ENCODE measurements around the gene TOP3A.
A peak's percentile ranks its signal among the peaks of the same experiment; 100 is the strongest.

Gene TOP3A

DNA sequence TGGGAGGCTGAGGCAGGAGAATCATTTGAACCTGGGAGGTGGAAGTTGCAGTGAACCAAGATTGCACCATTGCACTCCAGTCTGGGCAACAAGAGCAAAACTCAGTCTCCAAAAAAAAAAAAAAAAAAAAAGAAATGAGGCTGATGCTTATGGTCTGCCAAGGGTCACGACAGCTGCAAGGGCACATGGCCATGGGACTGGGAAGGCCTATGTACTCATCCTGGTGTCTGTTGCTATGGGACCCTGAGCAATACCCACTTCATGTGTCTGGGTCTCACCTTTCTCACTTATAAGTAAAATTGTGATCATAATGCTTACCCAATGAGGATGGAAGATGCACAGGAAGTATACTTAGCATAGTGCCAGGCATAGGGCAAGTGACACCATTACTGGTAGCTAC is 37.7 kb downstream of the TOP3A start:
- DNase-seq (ENCODE audit: low read depth), result no peak

DNA sequence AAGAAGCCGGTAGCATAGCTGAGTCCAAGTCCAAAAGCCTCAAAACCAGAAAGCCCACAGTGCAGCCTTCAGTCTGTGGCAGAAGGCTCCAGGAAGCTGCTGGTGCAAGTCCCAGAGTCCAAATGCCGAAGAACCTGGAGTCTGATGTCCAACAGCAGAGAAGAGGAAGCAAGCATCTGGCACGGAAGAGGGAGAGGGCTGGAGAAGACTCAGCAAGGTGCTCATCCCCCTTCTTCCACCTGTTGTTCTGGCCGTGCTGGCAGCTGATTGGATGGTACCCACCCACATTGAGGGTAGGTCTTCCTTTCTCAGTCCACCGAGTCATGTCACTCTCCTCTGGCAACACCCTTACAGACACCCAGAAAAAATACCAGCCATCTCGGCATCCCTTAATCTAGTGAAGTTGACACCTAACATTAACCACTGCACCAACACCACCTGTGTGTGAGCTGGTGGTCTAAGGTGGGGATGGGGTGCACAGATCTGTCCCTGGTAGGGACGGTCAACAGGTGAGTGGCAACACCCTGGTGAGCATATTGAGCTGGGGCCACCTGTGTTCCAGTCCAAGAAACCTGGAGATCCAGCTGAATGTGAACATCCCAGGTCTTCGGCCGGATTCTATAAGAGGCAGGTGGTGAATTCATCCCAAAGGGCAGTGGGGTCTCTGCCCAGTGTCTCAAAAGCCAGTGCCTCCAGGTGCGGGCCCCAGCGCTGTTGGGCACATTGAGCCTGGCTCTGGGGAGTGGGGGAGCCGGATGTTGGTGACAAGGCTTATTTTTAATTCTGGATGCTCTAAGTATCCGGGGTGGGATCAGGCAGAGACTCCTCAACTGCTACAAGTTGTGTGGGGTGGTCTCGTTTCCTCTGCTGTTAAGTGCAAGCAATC is 44.5 kb downstream of the TOP3A start:
- no peak for DNase-seq (ENCODE audit: low read depth)

DNA sequence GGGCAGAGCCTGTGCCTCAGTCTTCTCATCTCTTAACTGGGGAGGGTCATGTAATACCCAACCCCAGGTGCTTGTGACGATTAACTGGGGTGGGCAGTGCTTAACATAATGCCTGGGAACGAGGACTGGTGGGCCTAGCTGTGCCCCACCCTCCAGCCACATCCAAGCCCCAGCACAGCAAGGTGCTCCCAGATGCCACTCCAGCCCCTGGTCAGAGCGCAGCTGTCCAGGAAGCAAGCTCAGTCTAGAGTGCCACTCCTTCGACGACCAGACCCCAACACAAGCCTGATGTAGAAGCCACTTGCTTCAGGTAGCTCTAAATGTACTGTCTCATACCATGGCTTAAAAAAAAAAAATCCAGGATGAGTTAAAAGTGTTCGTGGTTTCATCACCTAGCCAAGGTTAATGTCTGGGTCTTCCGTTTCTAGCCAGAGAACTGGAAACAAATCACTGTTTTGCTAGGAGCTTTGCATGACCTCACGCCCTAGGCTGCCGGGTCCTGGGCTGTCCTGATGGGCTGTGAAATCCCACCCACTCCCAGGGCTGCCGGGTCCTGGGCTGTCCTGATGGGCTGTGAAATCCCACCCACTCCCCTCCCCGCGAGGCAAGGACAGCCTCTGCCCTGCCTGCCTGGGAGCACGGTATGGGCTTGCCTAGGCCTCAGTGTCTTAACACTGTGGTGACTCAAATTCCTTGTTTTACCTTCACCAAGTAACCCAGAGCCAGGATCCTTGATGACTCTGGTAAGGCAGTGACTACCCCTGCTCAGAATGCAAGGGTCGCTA is 46.7 kb downstream of the TOP3A start:
- DNase-seq (ENCODE audit: low read depth), result no peak

DNA sequence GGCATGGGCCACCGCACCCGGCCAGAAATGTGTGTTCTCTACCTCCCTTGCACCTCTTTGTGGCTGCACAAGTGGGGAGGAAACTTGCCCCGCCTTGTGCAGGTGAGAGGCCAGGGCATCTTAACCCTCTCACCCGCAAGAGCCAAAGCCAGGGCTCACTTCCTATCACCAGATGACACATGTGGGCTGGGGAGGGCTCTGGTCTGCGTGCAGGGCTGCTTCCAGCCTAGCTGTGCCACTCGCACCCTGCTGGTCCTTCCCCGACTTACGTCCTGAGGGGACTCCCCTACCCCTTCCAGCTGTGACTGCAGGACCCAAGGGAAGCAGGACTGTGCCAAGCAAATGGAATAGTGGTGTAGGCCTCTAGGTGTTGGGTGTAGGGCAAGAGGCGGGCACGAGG is 47.4 kb downstream of the TOP3A start:
- no peak for DNase-seq (ENCODE audit: low read depth)

GRCh38 chr17:18263885-18264682 is 50.7 kb downstream of the TOP3A start:
- DNase-seq (ENCODE audit: low read depth), result no peak

GRCh38 chr17:18262641-18263040 is 52.2 kb downstream of the TOP3A start:
- no peak for DNase-seq (ENCODE audit: low read depth)

DNA sequence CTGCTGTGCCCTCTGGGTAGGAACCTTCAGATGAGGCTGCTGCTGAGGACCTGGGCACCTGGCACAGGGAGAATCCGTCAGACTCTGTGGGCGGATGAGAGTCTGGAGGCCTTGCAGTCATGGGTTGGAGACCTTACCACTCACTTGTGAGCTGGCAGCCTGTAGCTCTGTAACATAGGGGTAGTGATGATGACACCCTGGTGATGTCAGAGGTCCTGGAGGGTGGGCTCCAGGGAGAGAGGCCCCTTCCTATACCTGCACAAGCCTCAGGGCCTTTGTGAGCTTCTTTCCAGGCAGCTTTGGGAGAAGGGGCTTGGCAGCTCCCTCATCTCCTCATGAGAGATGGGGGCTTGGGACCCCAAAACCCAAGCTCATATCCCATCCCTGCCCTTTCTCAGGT is 52.7 kb downstream of the TOP3A start:
- DNase-seq (ENCODE audit: low read depth), result no peak

DNA sequence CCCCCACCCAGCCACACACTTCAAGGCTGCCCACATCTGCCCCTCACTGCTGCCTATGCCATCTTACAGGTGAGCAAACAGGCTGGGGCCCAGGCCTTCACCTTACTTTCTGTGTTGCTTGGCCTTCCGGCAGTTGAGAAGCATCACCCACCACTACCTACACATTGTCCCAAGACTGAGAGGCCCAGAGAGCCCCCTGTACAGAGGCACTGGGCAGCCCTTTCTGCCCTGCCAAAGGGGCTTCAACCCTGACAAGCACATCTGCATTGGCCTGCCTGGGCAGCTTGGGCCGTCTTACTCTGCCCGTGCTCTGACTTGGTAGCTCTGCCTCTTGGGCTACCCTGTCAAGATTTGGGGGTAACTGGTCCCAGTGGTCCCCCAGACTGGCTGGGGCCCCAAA is 53.1 kb downstream of the TOP3A start:
- no peak for DNase-seq (ENCODE audit: low read depth)

GRCh38 chr17:18261146-18261515 is 53.7 kb downstream of the TOP3A start:
- DNase-seq (ENCODE audit: low read depth), result peak; percentile 21

- DNase-seq (ENCODE audit: low read depth), result peak; percentile 83
Measured at GRCh38 chr17:18260332-18261145, 54.3 kb downstream of the TOP3A start, which contains the start of gene MIEF2. MIEF2 (plus strand) TSS chr17:18260662; CDS start chr17:18262721, 2,059 bp downstream.

DNA sequence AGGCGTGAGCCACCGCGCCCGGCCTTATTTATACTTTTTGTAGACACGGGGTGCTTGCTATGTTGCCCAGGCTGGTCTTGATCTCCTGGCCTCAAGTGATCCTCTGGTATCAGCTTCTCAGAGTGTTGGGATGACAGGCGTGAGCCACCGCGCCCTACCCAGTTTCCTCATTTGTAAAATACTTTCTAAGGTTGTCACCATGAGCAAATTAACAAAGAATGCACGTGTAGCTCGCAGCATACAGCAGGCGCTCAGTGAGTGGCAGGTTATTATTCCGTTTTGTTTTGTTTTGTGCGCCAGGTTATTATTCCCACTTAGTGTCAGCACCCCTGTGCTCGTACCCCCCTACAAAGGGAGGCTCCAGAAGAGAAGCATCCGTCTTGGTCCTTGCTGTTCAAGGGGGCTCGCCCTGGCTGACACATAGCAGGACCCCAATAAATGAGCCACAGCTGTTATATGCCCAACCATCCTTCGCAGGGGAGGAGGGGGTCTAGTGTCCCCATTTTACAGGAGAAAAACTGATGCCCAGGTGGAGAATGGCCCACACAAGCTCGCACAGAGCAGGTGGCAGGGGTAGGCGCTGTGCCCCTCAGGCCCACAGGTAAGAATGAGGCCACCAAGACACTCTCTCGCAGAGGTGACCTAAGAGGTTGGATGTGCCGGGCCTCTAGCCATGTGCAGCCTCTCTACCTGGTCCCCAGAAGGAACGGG is 55.0 kb downstream of the TOP3A start:
- no peak for DNase-seq (ENCODE audit: low read depth)

DNA sequence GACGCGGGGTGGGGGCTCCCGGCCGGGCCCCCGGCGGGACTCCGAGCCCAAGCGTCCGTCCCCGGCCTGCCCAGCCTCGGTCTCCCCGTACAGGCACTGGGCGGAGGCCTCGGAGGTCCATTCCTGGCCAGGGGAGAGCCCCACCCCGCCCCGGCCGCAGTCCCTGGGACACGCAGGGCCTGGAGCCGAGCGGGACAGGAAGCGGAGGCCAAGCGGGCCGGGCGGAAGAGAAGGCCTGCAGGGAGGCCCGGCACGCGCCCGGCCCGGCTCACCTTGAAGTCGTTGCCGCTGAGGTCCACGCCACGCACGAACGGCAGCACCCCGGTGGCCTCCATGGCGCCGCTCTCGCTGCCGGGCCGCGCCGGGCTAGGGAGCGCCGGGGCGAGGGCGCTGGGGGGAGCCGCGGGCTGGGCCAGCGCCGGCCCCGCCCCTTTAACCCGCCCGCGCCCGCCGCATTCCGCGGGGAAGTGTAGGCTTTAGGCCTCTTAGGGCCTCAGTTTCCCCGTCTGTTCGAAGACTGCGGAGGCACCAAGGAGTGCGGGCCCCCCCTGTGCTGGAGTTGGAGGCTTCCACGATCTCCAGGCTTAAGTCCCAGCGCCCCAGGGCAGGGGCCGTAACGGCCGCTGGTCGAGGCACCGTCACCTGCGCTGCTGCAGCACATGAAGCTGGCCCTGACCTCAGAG is 56.3 kb downstream of the TOP3A start, which contains the start of gene FLII:
Gene FLII (minus strand): TSS at position 383 of the 683 bp plus-strand sequence. CDS start 48 bp downstream, at position 335.
- peak; percentile 28 for DNase-seq (ENCODE audit: low read depth)

DNA sequence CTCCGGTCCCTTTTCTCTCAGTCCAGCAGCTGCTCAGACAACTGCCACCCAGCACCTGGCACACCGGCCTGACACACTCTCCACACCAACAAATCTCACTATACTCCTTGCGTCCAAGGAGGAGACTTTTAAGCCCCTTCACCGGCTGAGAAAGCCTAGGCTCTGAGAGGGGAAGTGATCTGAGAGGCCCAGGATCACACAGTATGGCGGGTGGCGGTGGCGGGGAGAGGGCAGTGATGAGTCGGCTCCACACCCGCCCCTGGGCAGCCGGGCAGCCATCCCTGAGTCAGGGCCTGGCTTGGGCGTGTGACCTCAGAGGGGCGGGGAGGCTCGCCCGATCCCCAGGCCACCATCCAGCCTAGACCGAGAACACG is 56.8 kb downstream of the TOP3A start:
- DNase-seq (ENCODE audit: low read depth), result peak; percentile 65

GRCh38 chr17:18257268-18257981 is 57.4 kb downstream of the TOP3A start:
- no peak for DNase-seq (ENCODE audit: low read depth)

DNA sequence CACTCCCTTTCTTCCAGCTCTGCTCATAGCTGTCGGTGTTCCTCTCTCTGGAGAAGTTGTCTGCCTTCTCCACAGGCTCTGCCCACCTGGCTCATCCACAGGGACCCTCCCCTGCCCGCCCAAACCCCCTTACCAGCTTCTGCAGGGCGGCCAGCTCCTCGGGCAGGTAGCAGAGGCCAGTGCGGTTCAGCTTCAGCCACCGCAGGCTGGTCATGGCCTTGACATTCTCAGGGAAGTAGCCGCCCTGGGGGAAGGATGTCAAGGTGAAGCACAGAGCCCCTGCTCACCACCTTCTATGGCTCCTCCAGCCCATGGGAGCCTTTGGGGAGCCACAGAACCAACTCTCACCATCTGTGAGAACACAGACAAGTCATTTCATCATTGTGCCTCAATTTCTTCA is 58.0 kb downstream of the TOP3A start:
- no peak for DNase-seq (ENCODE audit: low read depth)

GRCh38 chr17:18256351-18256750 is 58.4 kb downstream of the TOP3A start:
- no peak for DNase-seq (ENCODE audit: low read depth)

- DNase-seq (ENCODE audit: low read depth), result no peak
Measured at GRCh38 chr17:18254888-18255649, 59.7 kb downstream of the TOP3A start.

GRCh38 chr17:18253947-18254821 is 60.6 kb downstream of the TOP3A start:
- DNase-seq (ENCODE audit: low read depth), result no peak

Measured in GM04504 (cell line).